CD8-positive, alpha-beta memory T cell (primary cell): ENCODE data around the gene STK11IP. TPM values are rescaled to one million over a fixed set of nuclear protein-coding genes. Genes with fewer than 3 reads are reported as not detected.

ENCODE experiments used
- CTCF ChIA-PET: fragments of 350-600 bp; sonication (Branson Sonifier 250); formaldehyde crosslinking; loops from one replicate; lab custom pipeline; 2021; ENCODE audit warnings: antibody characterized with exemption; lab: Charles Lee
- POLR2A ChIA-PET: fragments of 350-600 bp; sonication (Branson Sonifier 250); formaldehyde crosslinking; loops from one replicate; lab custom pipeline; 2021; ENCODE audit warnings: antibody characterized with exemption; lab: Charles Lee
- DNase-seq, 5 donors: peaks; one replicate each; pipeline versions ENCODE4 v3.0.0 to v3.0.0-alpha.2; 2020 to 2022; ENCODE audit warnings: mixed read lengths in 1 of 5
- H3K27ac ChIP-seq: one replicate; pipeline ENCODE4 v1.7.0; 2013; ENCODE audit warnings: low read depth, mild to moderate bottlenecking, low read length, moderate library complexity
- H3K27me3 ChIP-seq: 2 replicates; pipeline ENCODE4 v1.7.0; 2013; ENCODE audit warnings: low read length, mild to moderate bottlenecking; ENCODE audit not compliant: insufficient read depth, poor library complexity, severe bottlenecking
- H3K36me3 ChIP-seq: 2 replicates; pipeline ENCODE4 v1.7.0; 2013; ENCODE audit warnings: mild to moderate bottlenecking, low read length, moderate library complexity; ENCODE audit not compliant: insufficient read depth
- H3K4me1 ChIP-seq: 2 replicates; pipeline ENCODE4 v1.7.0; 2013; ENCODE audit warnings: mild to moderate bottlenecking, low read length, moderate library complexity; ENCODE audit not compliant: insufficient read depth
- H3K4me3 ChIP-seq: 2 replicates; pipeline ENCODE4 v1.7.0; 2013; ENCODE audit warnings: mild to moderate bottlenecking, low read length
- H3K9me3 ChIP-seq: 2 replicates; pipeline ENCODE4 v1.7.0; 2013; ENCODE audit warnings: mild to moderate bottlenecking, low read length
- H3K27ac Mint-ChIP-seq, 8 donors: one replicate each; pipeline ENCODE4 v1.8.0; 2020 to 2021; ENCODE audit warnings: mixed read lengths in 8 of 8, mild to moderate bottlenecking in 6 of 8, inconsistent platforms in 3 of 8, moderate library complexity in 3 of 8
- H3K27me3 Mint-ChIP-seq, 2 donors: one replicate each; pipeline ENCODE4 v1.8.0; 2020 to 2021; ENCODE audit warnings: mixed read lengths in 2 of 2, mild to moderate bottlenecking in 1 of 2, moderate library complexity in 1 of 2
- H3K36me3 Mint-ChIP-seq, 3 donors: one replicate each; pipeline ENCODE4 v1.8.0; 2020 to 2021; ENCODE audit warnings: mixed read lengths in 3 of 3, inconsistent platforms in 1 of 3, mild to moderate bottlenecking in 1 of 3
- H3K4me1 Mint-ChIP-seq, 3 donors: one replicate each; pipeline ENCODE4 v1.8.0; 2020 to 2021; ENCODE audit warnings: mixed read lengths in 3 of 3, inconsistent platforms in 1 of 3, mild to moderate bottlenecking in 1 of 3
- H3K4me3 Mint-ChIP-seq, 7 donors: one replicate each; pipeline ENCODE4 v1.8.0; 2020 to 2021; ENCODE audit warnings: mixed read lengths in 7 of 7, mild to moderate bottlenecking in 6 of 7, moderate library complexity in 4 of 7, inconsistent platforms in 2 of 7
- H3K9me3 Mint-ChIP-seq, 5 donors: one replicate each; pipeline ENCODE4 v1.8.0; 2020 to 2022; ENCODE audit warnings: mixed read lengths in 5 of 5, mild to moderate bottlenecking in 3 of 5, moderate library complexity in 2 of 5, inconsistent platforms in 1 of 5
- polyA plus RNA-seq: library from polyadenylated mRNA; unstranded; fragments of 300-500 nt; fragmentation: Illumina TruSeq; gene quantifications from one replicate; pipeline ENCODE4 v1.2.3, GENCODE V29; 2021
- total RNA-seq, 2 experiments: library from RNA; stranded (reverse); gene quantifications; one replicate each; pipeline ENCODE4 v1.2.3, GENCODE V29; 2021

The STK11IP gene
- total and polyA plus RNA-seq, 3 experiments from 2014 or later = 12.6 to 32.2 (median 26.2) TPM

DNA sequence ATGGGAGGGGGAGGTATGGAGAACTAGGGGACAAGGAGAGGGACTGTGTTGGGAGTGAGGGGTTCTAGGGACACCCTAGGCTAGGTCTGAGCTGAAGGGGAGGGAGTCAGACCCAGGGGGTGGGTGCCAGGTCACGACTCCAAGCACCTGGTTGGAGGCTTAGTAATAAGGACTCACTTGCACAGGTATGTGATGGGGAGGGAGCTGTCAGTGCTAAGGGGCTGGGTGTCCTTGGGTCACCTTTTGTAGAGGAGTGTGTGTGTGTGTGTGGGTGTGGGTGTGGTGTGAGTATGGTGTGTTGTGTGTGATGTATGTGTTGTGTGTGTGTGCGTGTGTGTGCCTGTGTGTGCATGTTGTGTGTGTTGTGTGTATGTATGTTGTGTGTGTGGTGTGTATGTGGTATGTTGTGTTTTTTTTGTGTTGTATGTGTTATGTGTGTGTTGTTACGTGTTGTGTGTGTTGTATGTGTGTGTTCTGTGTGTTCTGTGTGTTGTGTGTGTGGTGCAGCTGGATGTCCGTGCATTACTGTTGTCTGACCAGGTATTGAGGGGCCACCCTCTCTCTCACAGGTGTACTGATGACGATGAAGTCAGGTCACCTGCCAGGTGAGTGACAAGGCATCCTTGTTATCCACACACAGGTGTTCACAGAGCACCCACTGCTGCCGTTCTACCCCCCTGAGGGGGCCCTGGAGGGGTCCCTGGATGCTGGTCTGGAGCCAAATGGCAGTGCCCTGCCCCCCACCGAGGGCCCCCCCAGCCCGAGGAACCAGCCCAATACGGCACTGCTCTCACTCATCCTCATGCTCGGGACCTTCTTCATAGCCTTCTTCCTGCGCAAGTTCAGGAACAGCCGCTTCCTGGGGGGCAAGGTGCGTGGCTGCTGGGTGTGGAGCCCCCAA lies 39.5 kb downstream of the STK11IP start:
- DNase-seq = no peak
- no peaks in the 10 kb centered on the region for H3K9me3 Mint-ChIP-seq
- peak overlapping the region in 2 of 8 donors; percentile 8 to 15 for H3K27ac Mint-ChIP-seq
- Histone ChIP-seq H3K27ac (no peak overlapping the region), H3K4me3 (no peak overlapping the region), H3K27me3 (no peaks in the 10 kb centered on the region), H3K4me1 (no peaks in the 10 kb centered on the region), H3K36me3 (no peaks in the 10 kb centered on the region), H3K9me3 (no peaks in the 10 kb centered on the region)
- ChIA-PET POLR2A (no interaction called here), CTCF (no interaction called here)
- H3K4me1 Mint-ChIP-seq = peaks cover 0 to 4% (median 0%) of the 10 kb centered on the region in 3 donors
- peaks cover 18 to 48% of the 10 kb centered on the region in 2 donors for H3K27me3 Mint-ChIP-seq
- H3K4me3 Mint-ChIP-seq = no peak overlapping the region
- H3K36me3 Mint-ChIP-seq = no peaks in the 10 kb centered on the region

DNA sequence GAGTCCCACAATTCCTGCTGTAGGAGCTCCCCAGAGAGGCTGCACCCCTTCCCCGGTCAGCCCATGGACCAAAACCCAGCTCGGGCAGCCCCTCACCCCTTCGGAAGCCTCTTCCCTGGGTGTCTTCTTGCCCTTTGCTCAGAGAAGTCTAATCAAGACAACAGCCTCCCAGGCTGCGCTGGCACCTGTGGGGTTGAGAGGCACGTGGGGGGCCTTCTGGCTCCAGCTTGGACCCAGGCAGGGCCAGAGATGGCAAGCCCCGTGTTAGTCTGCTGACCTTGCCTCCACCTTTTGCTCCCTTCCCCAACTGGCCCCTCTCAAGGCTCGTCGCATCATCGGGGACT lies 40.2 kb downstream of the STK11IP start:
- peaks cover 18 to 42% of the 10 kb centered on the region in 2 donors for H3K27me3 Mint-ChIP-seq

DNA sequence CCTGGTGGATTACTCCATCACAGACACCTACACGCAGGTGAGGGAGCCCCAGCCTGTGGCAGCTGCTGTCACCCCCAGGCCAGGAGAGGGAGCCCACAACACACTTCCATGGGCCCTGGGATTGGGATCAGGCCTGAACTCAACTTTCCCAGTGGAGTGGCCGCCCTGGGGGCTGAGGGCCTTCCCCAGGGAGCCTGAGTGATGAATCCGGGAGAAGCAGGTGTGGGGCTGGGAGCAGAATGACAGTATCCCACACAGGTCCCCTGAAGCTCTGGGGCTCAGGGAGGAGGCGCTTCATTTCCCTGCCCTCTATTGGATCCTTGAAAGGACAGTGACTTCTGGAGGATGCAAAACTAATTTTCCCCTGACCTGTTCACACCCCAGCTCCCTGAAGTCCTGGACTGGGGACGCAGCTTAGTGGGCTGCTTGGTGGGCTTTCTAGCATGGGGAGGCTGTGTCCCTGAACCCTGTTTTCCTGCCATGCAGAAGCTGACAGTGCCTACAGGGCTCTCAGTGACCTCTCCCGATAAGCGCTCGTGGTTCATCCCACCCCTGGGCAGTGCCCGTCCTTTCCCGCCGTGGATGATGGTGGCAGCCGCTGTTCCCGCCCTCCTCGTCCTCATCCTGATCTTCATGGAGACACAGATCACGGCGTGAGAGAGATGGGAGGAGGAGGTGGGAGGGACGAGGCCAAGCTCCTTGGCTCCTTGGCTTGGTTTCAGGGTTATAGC lies 40.7 kb downstream of the STK11IP start:
- no peak overlapping the region for H3K4me3 ChIP-seq
- no peak overlapping the region for H3K27ac ChIP-seq
- H3K4me1 Mint-ChIP-seq = peaks cover 4 to 11% (median 7%) of the 10 kb centered on the region in 3 donors
- no peaks in the 10 kb centered on the region for H3K4me1 ChIP-seq
- no peaks in the 10 kb centered on the region for H3K9me3 Mint-ChIP-seq
- no peak for DNase-seq
- H3K27me3 Mint-ChIP-seq = peaks cover 18 to 42% of the 10 kb centered on the region in 2 donors
- POLR2A ChIA-PET = no interaction called here
- no peak overlapping the region for H3K27ac Mint-ChIP-seq
- no peaks in the 10 kb centered on the region for H3K36me3 Mint-ChIP-seq
- H3K9me3 ChIP-seq = no peaks in the 10 kb centered on the region
- no peaks in the 10 kb centered on the region for H3K27me3 ChIP-seq
- no peak overlapping the region for H3K4me3 Mint-ChIP-seq
- CTCF ChIA-PET = interaction anchor here (0.9 kb wide), 1 partner anchor 109 kb away, joined by 3 read pairs; no protein-coding TSS in a partner anchor
- no peaks in the 10 kb centered on the region for H3K36me3 ChIP-seq

More for the DNA sequence above, 40.2 kb downstream of the STK11IP start:
- H3K4me3 ChIP-seq = no peak overlapping the region
- Mint-ChIP-seq H3K36me3 (no peaks in the 10 kb centered on the region), H3K27ac (no peak overlapping the region), H3K4me3 (no peak overlapping the region), H3K9me3 (no peaks in the 10 kb centered on the region), H3K4me1 (peaks cover 3 to 10% (median 6%) of the 10 kb centered on the region in 3 donors)
- H3K4me1 ChIP-seq = no peaks in the 10 kb centered on the region
- ChIA-PET CTCF (interaction anchor here (0.9 kb wide), 1 partner anchor 108 kb away, joined by 3 read pairs; no protein-coding TSS in a partner anchor), POLR2A (no interaction called here)
- no peaks in the 10 kb centered on the region for H3K27me3 ChIP-seq
- no peak overlapping the region for H3K27ac ChIP-seq
- DNase-seq = no peak
- no peaks in the 10 kb centered on the region for H3K9me3 ChIP-seq
- H3K36me3 ChIP-seq = no peaks in the 10 kb centered on the region

DNA sequence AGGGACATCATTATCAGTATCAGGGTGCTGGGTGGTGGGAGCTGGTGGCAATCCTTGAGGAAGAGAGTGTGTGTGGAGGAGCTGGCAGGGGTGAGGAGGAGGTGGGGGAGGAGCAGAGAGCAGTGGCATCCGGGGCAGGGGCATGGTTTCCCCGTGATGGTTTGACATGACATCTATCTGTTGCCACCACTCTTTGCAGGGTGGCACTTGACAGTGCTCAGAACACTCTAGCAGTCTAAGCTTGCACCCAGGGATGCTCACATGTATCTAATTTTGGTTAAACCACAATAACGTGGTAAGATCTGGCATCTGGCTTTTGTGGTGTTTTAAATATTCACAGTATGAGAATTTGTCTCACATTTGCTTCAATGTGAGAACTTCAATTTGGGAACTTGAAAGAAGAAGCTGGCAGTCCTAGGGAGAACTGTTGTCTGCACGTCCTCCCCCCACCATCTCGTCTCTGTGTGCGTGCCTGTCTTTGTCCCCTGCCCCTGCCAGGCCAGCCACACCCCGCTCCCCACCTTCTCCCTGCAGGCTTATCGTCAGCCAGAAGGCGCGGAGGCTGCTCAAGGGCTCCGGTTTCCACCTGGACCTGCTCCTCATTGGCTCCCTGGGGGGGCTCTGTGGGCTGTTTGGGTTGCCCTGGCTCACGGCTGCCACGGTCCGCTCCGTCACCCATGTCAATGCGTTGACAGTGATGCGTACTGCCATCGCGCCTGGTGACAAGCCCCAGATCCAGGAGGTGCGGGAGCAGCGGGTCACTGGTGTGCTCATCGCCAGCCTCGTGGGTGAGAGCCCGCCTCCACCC lies 41.5 kb downstream of the STK11IP start:
- Histone ChIP-seq H3K27ac (no peak overlapping the region), H3K27me3 (no peaks in the 10 kb centered on the region), H3K4me1 (no peaks in the 10 kb centered on the region), H3K4me3 (no peak overlapping the region), H3K9me3 (no peaks in the 10 kb centered on the region), H3K36me3 (no peaks in the 10 kb centered on the region)
- Mint-ChIP-seq H3K27ac (peak overlapping the region in 2 of 8 donors; percentile 8 to 60), H3K27me3 (peaks cover 16 to 42% of the 10 kb centered on the region in 2 donors), H3K9me3 (no peaks in the 10 kb centered on the region), H3K4me1 (peaks cover 4 to 11% (median 7%) of the 10 kb centered on the region in 3 donors), H3K36me3 (no peaks in the 10 kb centered on the region), H3K4me3 (peak overlapping the region in 1 of 7 donors; percentile 29)
- POLR2A ChIA-PET = no interaction called here
- DNase-seq = no peak
- CTCF ChIA-PET = interaction anchor here (0.9 kb wide), 1 partner anchor 109 kb away, joined by 3 read pairs; no protein-coding TSS in a partner anchor

DNA sequence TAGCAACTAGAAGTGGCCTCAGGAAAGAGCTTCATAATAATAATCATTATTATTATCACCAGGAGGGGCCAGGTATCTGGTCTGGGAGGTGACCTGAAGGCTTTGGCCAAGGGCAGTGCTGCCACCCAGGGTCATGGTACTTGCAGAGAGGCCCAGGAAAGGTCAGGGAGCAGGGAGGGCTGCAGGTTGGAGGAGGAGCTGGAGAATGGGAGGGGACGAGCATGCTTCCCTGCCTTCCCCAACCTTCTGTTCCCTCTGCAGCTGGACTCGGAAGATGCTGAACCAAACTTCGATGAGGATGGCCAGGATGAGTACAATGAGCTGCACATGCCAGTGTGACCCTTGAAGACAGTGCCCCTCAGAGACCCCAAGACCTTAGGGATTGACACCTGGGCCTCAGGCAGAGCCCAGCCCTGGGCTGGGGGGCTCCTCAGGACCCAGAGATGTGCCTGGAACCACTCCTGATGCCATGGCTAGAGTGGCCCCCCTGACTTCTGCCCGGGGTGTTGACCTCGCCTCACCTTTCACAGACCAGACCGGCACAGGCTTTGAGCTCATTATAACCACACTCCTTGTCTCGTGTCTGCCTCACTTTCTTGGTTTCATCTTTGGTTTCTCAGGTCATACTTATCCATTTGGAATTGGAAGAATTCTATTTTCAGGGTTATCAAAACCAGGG lies 43.9 kb downstream of the STK11IP start:
- H3K27ac ChIP-seq = no peak overlapping the region
- H3K9me3 ChIP-seq = no peaks in the 10 kb centered on the region
- H3K9me3 Mint-ChIP-seq = no peaks in the 10 kb centered on the region
- H3K27me3 ChIP-seq = no peaks in the 10 kb centered on the region
- no peaks in the 10 kb centered on the region for H3K36me3 ChIP-seq
- H3K4me1 ChIP-seq = no peaks in the 10 kb centered on the region
- POLR2A ChIA-PET = no interaction called here
- peaks cover 23 to 41% of the 10 kb centered on the region in 2 donors for H3K27me3 Mint-ChIP-seq
- H3K27ac Mint-ChIP-seq = peak overlapping the region in 1 of 8 donors; percentile 45
- H3K36me3 Mint-ChIP-seq = no peaks in the 10 kb centered on the region
- H3K4me3 Mint-ChIP-seq = no peak overlapping the region
- CTCF ChIA-PET = interaction anchor here (0.8 to 2.1 kb wide), 8 partner anchors 9 to 145 kb away, joined by 3 to 11 read pairs (median 6); partner anchors contain the start of genes CHPF and TMEM198
- peaks cover 4 to 11% (median 7%) of the 10 kb centered on the region in 3 donors for H3K4me1 Mint-ChIP-seq
- DNase-seq = no peak
- no peak overlapping the region for H3K4me3 ChIP-seq

DNA sequence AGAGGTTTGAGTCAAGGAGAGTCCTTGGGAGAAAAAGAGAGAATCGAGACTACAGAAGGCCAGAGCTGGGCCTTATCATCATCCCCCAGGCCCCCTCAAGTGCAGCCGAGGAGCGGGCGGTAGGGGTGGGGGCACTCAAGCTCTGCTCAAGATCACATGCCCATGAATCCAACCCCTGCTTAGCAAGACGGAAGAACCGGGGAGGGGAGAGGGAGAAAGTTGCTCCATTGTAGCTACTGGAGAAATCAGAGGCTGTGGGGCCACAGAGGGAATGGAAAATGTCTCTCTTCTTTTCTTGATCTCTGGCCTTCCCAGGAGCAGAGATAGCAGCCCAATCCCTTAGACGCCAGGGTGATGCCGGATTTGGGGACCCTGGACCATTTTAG lies 44.4 kb downstream of the STK11IP start:
- H3K4me1 Mint-ChIP-seq = peaks cover 4 to 11% (median 7%) of the 10 kb centered on the region in 3 donors
- no peak overlapping the region for H3K27ac ChIP-seq
- H3K27me3 Mint-ChIP-seq = peaks cover 23 to 41% of the 10 kb centered on the region in 2 donors
- no peaks in the 10 kb centered on the region for H3K36me3 Mint-ChIP-seq
- peak overlapping the region in 5 of 8 donors; percentile 4 to 68 (median 42) for H3K27ac Mint-ChIP-seq
- H3K4me3 ChIP-seq = no peak overlapping the region
- CTCF ChIA-PET = interaction anchor here (0.8 to 2.1 kb wide), 8 partner anchors 10 to 145 kb away, joined by 3 to 11 read pairs (median 6); partner anchors contain the start of genes CHPF and TMEM198
- DNase-seq = no peak
- H3K9me3 ChIP-seq = no peaks in the 10 kb centered on the region
- H3K36me3 ChIP-seq = no peaks in the 10 kb centered on the region
- H3K9me3 Mint-ChIP-seq = no peaks in the 10 kb centered on the region
- H3K4me3 Mint-ChIP-seq = no peak overlapping the region
- no peaks in the 10 kb centered on the region for H3K4me1 ChIP-seq
- POLR2A ChIA-PET = no interaction called here
- H3K27me3 ChIP-seq = no peaks in the 10 kb centered on the region

DNA sequence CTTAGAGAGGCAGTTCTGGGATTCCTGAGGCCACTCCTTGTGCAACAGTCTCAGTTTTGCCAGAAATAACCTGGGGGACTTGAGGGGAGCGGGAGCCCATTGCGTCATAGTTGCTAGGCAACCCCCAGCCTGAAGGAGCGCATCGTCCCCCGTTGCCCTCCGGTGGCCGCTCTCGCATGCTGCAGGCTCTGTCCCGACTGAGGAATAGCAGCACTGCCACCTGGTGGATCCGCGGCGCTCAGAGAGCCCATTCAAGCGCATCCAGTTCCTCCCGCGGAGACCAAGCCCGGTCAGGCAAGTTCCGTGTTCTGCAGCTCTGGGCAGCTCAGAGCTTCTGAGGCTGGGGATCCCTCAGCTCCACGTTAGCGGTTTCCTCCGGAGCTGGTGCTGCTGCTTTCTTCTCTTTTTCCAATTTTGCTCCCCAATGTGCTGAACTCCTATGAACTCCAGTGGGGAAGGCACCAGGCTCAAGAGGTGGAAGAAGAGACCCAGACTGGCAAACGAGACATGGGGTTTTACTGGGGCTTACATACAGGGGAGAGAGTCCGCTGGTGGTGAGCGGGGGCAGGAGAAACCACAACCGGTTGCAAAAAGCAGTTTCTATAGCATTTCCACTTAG lies 44.9 kb downstream of the STK11IP start:
- Histone ChIP-seq H3K4me1 (no peaks in the 10 kb centered on the region), H3K36me3 (no peaks in the 10 kb centered on the region), H3K27me3 (no peaks in the 10 kb centered on the region), H3K4me3 (no peak overlapping the region), H3K9me3 (no peaks in the 10 kb centered on the region), H3K27ac (no peak overlapping the region)
- Mint-ChIP-seq H3K4me1 (peaks cover 4 to 11% (median 7%) of the 10 kb centered on the region in 3 donors), H3K36me3 (no peaks in the 10 kb centered on the region), H3K4me3 (no peak overlapping the region), H3K27ac (peak overlapping the region in 5 of 8 donors; percentile 4 to 68 (median 42)), H3K9me3 (no peaks in the 10 kb centered on the region), H3K27me3 (peaks cover 26 to 43% of the 10 kb centered on the region in 2 donors)
- peak; percentile 80 to 91 (median 83) for DNase-seq
- ChIA-PET POLR2A (no interaction called here), CTCF (interaction anchor here (0.6 to 2.1 kb wide), 14 partner anchors 10 to 146 kb away, joined by 3 to 11 read pairs (median 4); partner anchors contain the start of genes CHPF, GMPPA and TMEM198)
